ENCODE measurements around the gene PDE4C.
A peak's percentile ranks its signal among the peaks of the same experiment; 100 is the strongest.

PDE4C gene

DNA sequence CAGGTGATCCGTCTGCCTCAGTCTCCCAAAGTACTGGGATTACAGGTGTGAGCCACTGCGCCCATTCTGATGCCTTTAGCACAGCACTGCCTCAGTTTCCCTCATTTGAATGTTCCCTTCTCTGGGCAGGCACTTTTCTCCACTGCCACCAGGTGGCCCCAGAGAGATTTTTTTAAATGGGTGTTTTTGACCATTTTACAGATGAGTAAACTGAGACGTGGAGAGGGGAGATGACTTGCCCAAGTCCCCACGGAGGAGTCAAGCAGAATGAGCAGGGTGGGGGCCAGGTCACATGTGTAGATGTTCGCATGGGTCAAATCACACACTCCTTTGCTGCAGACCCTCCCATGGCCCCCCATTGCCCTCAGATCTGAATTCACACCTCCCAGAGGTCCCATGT, 3.2 kb upstream of the PDE4C start:
- Histone ChIP-seq H3K9me3 (ENCODE audit: insufficient read depth, low read depth, low read length) (no peaks in the 10 kb centered on the region), H3K4me1 (ENCODE audit: insufficient read depth, low read length) (peaks cover 19% of the 10 kb centered on the region), H3K9ac (ENCODE audit: low read depth, low read length) (no peak overlapping the region), H3K4me3 (ENCODE audit: low read length) (no peak overlapping the region), H3K27me3 (ENCODE audit: insufficient read depth, low read length) (peaks cover 49% of the 10 kb centered on the region), H3K36me3 (ENCODE audit: insufficient read depth, low read depth, low read length) (no peaks in the 10 kb centered on the region), H3K27ac (ENCODE audit: low read length) (no peak overlapping the region)

- no peak overlapping the region for H3K9ac ChIP-seq (ENCODE audit: low read depth, low read length)
- H3K27me3 ChIP-seq (ENCODE audit: insufficient read depth, low read length): peaks cover 42% of the 10 kb centered on the region
- H3K4me3 ChIP-seq (ENCODE audit: low read length): no peak overlapping the region
- no peak overlapping the region for H3K27ac ChIP-seq (ENCODE audit: low read length)
- no peaks in the 10 kb centered on the region for H3K9me3 ChIP-seq (ENCODE audit: insufficient read depth, low read depth, low read length)
- H3K4me1 ChIP-seq (ENCODE audit: insufficient read depth, low read length): peaks cover 19% of the 10 kb centered on the region
- no peaks in the 10 kb centered on the region for H3K36me3 ChIP-seq (ENCODE audit: insufficient read depth, low read depth, low read length)
Measured at GRCh38 chr19:18227781-18228271, 1.6 kb upstream of the PDE4C start.

GRCh38 chr19:18226956-18227780, 930 bp upstream of the PDE4C start:
- Histone ChIP-seq H3K9me3 (ENCODE audit: insufficient read depth, low read depth, low read length) (no peaks in the 10 kb centered on the region), H3K36me3 (ENCODE audit: insufficient read depth, low read depth, low read length) (no peaks in the 10 kb centered on the region), H3K27me3 (ENCODE audit: insufficient read depth, low read length) (peaks cover 42% of the 10 kb centered on the region), H3K4me3 (ENCODE audit: low read length) (no peak overlapping the region), H3K4me1 (ENCODE audit: insufficient read depth, low read length) (peaks cover 14% of the 10 kb centered on the region), H3K27ac (ENCODE audit: low read length) (no peak overlapping the region), H3K9ac (ENCODE audit: low read depth, low read length) (no peak overlapping the region)

GRCh38 chr19:18225355-18225701, 910 bp downstream of the PDE4C start:
- no peaks in the 10 kb centered on the region for H3K36me3 ChIP-seq (ENCODE audit: insufficient read depth, low read depth, low read length)
- H3K4me1 ChIP-seq (ENCODE audit: insufficient read depth, low read length): peaks cover 3% of the 10 kb centered on the region; the same call in 1 of the 2 replicates
- peak overlapping the region; percentile 13; the same call in 1 of the 2 replicates for H3K4me3 ChIP-seq (ENCODE audit: low read length)
- H3K9me3 ChIP-seq (ENCODE audit: insufficient read depth, low read depth, low read length): no peaks in the 10 kb centered on the region
- peaks cover 41% of the 10 kb centered on the region for H3K27me3 ChIP-seq (ENCODE audit: insufficient read depth, low read length)
- H3K27ac ChIP-seq (ENCODE audit: low read length): no peak overlapping the region
- H3K9ac ChIP-seq (ENCODE audit: low read depth, low read length): no peak overlapping the region

DNA sequence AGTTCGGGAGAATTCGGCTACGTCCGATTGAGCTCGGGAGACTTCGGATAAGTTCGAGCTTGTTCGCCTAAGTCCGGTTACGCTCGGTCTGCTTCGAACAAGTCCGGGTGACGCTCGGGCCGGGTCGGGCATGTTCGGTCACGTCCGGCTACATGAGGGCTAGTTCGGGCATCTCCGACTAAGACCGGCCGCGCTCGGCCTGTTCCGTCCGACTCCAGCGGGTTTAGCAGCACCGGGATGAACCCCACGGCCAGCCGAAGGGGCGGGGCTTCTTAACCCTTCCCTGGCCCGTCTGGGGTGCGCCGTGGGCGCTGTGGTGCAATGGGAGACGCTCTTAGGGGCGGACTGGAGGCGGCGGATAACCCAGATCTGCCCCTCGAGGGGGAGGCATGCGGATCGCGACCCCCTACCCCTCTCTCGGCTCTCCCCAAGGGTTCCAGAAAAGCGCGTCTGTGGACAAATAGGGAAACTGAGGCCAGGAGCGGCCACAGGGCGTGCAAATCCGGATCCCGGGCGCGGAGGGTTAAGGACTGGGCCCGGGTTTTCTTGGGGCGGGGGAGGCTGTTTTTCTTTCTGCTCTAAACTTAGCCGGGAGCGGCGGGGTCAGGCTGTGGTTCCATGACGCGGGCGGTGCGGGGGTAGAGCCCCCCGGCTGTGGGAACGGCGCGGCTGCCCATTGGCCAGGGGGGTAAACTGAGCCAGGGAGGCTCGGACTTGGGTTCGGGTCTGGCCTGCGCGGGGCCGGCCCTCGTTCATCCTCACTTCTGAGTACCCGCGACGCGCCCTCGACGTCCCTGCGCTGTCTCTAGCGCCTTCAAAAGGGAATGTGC, 1.5 kb downstream of the PDE4C start:
- peak overlapping the region; percentile 95; the same call in 1 of the 2 replicates for H3K9ac ChIP-seq (ENCODE audit: low read depth, low read length)

GRCh38 chr19:18223860-18224524, 2.2 kb downstream of the PDE4C start:
- peaks cover 48% of the 10 kb centered on the region for H3K27me3 ChIP-seq (ENCODE audit: insufficient read depth, low read length)
- peak overlapping the region; percentile 95; the same call in 1 of the 2 replicates for H3K9ac ChIP-seq (ENCODE audit: low read depth, low read length)
- H3K4me1 ChIP-seq (ENCODE audit: insufficient read depth, low read length): peaks cover 3% of the 10 kb centered on the region; the same call in 1 of the 2 replicates
- no peaks in the 10 kb centered on the region for H3K36me3 ChIP-seq (ENCODE audit: insufficient read depth, low read depth, low read length)
- peak overlapping the region; percentile 93 for H3K4me3 ChIP-seq (ENCODE audit: low read length)
- H3K27ac ChIP-seq (ENCODE audit: low read length): peak overlapping the region; percentile 75
- H3K9me3 ChIP-seq (ENCODE audit: insufficient read depth, low read depth, low read length): no peaks in the 10 kb centered on the region

More for the DNA sequence above, 1.5 kb downstream of the PDE4C start:
- Histone ChIP-seq H3K27ac (ENCODE audit: low read length) (peak overlapping the region; percentile 75), H3K4me3 (ENCODE audit: low read length) (peak overlapping the region; percentile 93), H3K27me3 (ENCODE audit: insufficient read depth, low read length) (peaks cover 47% of the 10 kb centered on the region), H3K9me3 (ENCODE audit: insufficient read depth, low read depth, low read length) (no peaks in the 10 kb centered on the region), H3K36me3 (ENCODE audit: insufficient read depth, low read depth, low read length) (no peaks in the 10 kb centered on the region), H3K4me1 (ENCODE audit: insufficient read depth, low read length) (peaks cover 3% of the 10 kb centered on the region; the same call in 1 of the 2 replicates)

GRCh38 chr19:18221815-18222725, 4.2 kb downstream of the PDE4C start:
- Histone ChIP-seq H3K27ac (ENCODE audit: low read length) (no peak overlapping the region), H3K9me3 (ENCODE audit: insufficient read depth, low read depth, low read length) (no peaks in the 10 kb centered on the region), H3K4me3 (ENCODE audit: low read length) (no peak overlapping the region), H3K27me3 (ENCODE audit: insufficient read depth, low read length) (peaks cover 35% of the 10 kb centered on the region), H3K4me1 (ENCODE audit: insufficient read depth, low read length) (peaks cover 3% of the 10 kb centered on the region; the same call in 1 of the 2 replicates), H3K9ac (ENCODE audit: low read depth, low read length) (no peak overlapping the region), H3K36me3 (ENCODE audit: insufficient read depth, low read depth, low read length) (no peaks in the 10 kb centered on the region)

DNA sequence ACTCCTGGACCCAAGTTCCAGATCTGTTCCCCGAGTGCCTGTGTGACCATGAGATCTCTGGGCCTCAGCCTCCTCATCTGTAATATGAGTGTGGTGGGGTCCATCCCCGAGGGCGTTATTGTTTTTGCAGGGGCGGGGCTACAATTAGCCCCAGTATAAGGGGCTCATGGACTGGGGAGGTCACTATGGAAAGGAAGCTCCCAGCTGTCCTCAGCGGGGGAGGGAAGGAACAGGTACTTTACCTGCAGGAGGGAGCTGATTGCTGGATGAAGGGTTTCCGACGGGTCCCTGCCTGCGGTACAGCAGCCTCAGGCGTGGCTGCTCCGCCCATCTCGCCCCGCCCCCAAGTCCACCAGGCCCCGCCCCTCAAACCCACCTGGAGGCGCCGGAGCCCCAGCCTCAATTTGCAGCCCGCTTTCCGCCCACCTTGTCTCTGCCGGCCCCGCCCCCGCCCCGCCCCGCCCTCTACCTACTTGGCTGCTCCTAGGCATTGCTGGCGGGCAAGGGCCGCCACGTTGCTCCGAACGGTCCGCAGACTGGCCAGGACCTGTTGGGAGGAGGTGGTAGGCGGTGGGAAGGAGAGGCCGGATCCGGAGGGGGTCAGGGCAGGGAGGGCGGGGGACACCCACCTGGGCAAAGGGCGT, 5.5 kb downstream of the PDE4C start:
- no peaks in the 10 kb centered on the region for H3K9me3 ChIP-seq (ENCODE audit: insufficient read depth, low read depth, low read length)
- peaks cover 3% of the 10 kb centered on the region; the same call in 1 of the 2 replicates for H3K4me1 ChIP-seq (ENCODE audit: insufficient read depth, low read length)
- no peak overlapping the region for H3K27ac ChIP-seq (ENCODE audit: low read length)
- H3K36me3 ChIP-seq (ENCODE audit: insufficient read depth, low read depth, low read length): no peaks in the 10 kb centered on the region
- peaks cover 22% of the 10 kb centered on the region for H3K27me3 ChIP-seq (ENCODE audit: insufficient read depth, low read length)
- H3K9ac ChIP-seq (ENCODE audit: low read depth, low read length): peak overlapping the region; percentile 41; the same call in 1 of the 2 replicates
- peak overlapping the region; percentile 57 for H3K4me3 ChIP-seq (ENCODE audit: low read length)

DNA sequence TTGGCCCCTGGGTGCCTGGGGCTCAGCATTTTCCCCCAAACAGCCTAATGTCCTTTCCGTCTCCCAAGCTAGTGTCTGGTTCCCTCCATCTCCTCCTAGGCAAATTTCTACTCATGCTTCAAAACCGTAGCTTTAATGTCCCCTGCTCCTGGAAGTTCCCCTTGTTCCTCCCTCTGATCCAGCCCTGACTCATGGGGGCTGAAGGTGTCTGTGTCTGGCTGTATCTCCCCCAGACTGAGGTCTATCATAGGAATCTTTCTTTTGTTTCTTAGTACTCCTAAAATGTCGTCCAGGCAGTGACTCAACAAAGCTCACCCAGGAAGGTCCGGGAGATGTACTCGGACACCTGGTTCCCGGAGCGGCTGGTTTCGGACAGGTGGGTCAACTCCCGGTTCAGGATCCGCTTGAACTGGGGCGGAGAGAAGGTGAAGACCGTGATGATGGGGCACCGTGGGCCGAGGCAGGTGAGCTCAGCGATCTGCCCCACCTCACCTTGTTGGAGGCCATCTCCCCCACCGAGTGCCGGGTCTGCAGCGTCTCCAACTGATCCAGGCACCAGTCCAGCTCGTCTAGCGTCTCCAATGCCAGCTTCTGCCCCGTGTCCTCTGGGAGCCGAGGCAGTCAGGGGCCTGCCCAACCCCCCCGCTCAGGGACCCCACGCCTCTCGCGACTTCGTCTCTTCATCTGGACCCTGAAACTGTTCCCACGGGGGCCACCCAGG, 6.2 kb downstream of the PDE4C start:
- Histone ChIP-seq H3K4me3 (ENCODE audit: low read length) (peak overlapping the region; percentile 57; the same call in 1 of the 2 replicates), H3K27me3 (ENCODE audit: insufficient read depth, low read length) (peaks cover 15% of the 10 kb centered on the region), H3K9me3 (ENCODE audit: insufficient read depth, low read depth, low read length) (no peaks in the 10 kb centered on the region), H3K9ac (ENCODE audit: low read depth, low read length) (no peak overlapping the region; the same call in 1 of the 2 replicates), H3K27ac (ENCODE audit: low read length) (no peak overlapping the region), H3K4me1 (ENCODE audit: insufficient read depth, low read length) (peaks cover 3% of the 10 kb centered on the region; the same call in 1 of the 2 replicates), H3K36me3 (ENCODE audit: insufficient read depth, low read depth, low read length) (no peaks in the 10 kb centered on the region)

- Histone ChIP-seq H3K27ac (ENCODE audit: low read length) (no peak overlapping the region), H3K9ac (ENCODE audit: low read depth, low read length) (no peak overlapping the region), H3K4me1 (ENCODE audit: insufficient read depth, low read length) (peaks cover 3% of the 10 kb centered on the region; the same call in 1 of the 2 replicates), H3K4me3 (ENCODE audit: low read length) (no peak overlapping the region), H3K9me3 (ENCODE audit: insufficient read depth, low read depth, low read length) (no peaks in the 10 kb centered on the region), H3K36me3 (ENCODE audit: insufficient read depth, low read depth, low read length) (no peaks in the 10 kb centered on the region), H3K27me3 (ENCODE audit: insufficient read depth, low read length) (peaks cover 10% of the 10 kb centered on the region; the same call in 1 of the 2 replicates)
Measured at GRCh38 chr19:18218600-18218999, 7.6 kb downstream of the PDE4C start.
